ENCODE measurements around the gene ASB6. TPM values are rescaled to one million over a fixed set of nuclear protein-coding genes. Genes with fewer than 3 reads are reported as not detected.

ASB6 gene
- total RNA-seq, 6 donors from 2014 or later, result 15.4 to 51.3 (median 21.9) TPM

- H3K9me3 ChIP-seq, result no peaks in the 10 kb centered on the region
- H3K4me3 ChIP-seq, result no peak overlapping the region
- no peaks in the 10 kb centered on the region for H3K27me3 ChIP-seq
- DNase-seq, result no peak
- TF ChIP-seq EP300 (IDR thresholded peaks at IDR 0.05), result no peak
- TF ChIP-seq POLR2A (IDR thresholded peaks at IDR 0.05), result no peak
- TF ChIP-seq POLR2AphosphoS5 (IDR thresholded peaks at IDR 0.05), result no peak
- TF ChIP-seq, protein P1, sequence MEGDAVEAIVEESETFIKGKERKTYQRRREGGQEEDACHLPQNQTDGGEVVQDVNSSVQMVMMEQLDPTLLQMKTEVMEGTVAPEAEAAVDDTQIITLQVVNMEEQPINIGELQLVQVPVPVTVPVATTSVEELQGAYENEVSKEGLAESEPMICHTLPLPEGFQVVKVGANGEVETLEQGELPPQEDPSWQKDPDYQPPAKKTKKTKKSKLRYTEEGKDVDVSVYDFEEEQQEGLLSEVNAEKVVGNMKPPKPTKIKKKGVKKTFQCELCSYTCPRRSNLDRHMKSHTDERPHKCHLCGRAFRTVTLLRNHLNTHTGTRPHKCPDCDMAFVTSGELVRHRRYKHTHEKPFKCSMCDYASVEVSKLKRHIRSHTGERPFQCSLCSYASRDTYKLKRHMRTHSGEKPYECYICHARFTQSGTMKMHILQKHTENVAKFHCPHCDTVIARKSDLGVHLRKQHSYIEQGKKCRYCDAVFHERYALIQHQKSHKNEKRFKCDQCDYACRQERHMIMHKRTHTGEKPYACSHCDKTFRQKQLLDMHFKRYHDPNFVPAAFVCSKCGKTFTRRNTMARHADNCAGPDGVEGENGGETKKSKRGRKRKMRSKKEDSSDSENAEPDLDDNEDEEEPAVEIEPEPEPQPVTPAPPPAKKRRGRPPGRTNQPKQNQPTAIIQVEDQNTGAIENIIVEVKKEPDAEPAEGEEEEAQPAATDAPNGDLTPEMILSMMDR (IDR thresholded peaks at IDR 0.05), result no peak
- no peak for ATAC-seq (ENCODE audit: low FRiP score in 2 of 2)
- WGBS, 2 donors, result 79 to 89% methylated on average over 5 of the region's 5 CpGs
- no peak overlapping the region for H3K27ac ChIP-seq
- no peaks in the 10 kb centered on the region for H3K36me3 ChIP-seq
- peaks cover 12 to 22% (median 15%) of the 10 kb centered on the region in 4 donors for H3K4me1 ChIP-seq
These were observed 50.0 kb downstream of the ASB6 start for GRCh38 chr9:129591916-129592315.

DNA sequence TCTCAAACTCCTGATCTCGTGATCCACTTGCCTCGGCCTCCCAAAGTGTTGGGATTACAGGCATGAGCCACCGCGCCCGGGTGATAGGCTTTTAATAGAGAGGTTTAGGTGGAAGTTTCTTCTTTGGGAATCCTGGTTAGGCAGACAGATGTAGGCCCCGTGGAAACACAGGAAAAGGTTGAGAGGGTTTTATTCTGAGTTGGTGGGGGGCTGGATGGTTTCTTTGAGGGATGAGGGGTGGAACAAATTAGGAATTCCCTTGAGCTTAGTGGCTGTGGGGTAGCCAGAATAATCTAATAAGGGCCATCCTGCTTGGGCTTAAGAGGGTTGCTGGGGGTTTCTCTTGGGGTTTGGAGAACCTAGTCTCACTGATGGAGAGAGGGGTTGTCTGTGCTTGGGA is 51.5 kb downstream of the ASB6 start:
- H3K4me3 ChIP-seq, result no peak overlapping the region
- no peaks in the 10 kb centered on the region for H3K36me3 ChIP-seq
- DNase-seq, result no peak
- no peak for ATAC-seq (ENCODE audit: low FRiP score in 2 of 2)
- TF ChIP-seq, protein P1 (IDR thresholded peaks at IDR 0.05), result no peak
- TF ChIP-seq POLR2AphosphoS5 (IDR thresholded peaks at IDR 0.05), result no peak
- H3K9me3 ChIP-seq, result no peaks in the 10 kb centered on the region
- H3K27me3 ChIP-seq, result no peaks in the 10 kb centered on the region
- WGBS, 2 donors, result 84 to 88% methylated on average over 6 of the region's 6 CpGs
- peaks cover 0 to 10% (median 5%) of the 10 kb centered on the region in 4 donors for H3K4me1 ChIP-seq
- no peak overlapping the region for H3K27ac ChIP-seq

DNA sequence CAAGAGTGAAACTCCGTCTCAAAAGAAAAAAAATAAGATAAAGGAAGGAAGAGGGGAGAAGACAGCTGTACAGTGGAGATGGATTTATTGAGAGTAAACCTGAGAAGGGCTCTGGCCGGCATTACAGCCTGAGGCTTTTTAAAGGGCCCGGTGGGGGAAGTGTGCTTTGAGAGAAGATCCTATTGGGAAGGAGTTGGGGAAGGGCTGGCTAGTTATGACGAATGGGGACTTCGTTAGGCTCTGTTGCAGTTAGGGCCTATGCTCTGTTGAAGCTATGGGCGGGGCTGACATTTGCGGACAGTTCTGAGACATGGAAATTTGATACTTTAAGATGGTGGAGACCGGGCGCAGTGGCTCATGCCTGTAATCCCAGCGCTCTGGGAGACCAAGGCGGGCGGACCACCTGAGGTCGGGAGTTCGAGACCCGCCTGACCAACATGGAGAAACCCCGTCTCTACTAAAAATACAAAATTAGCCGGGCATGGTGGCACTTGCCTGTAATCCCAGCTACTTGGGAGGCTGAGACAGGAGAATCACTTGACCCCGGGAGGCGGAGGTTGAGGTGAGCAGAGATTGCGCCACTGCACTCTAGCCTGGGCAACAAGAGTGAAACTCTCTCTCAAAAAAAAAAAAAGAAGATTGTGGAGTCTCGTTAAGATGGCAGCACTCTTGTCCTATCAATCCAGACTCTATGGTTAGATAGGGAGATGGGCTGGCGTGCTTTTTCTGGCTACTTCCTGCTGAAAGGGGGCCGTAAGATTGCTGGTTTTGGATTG is 54.3 kb downstream of the ASB6 start:
- no peaks in the 10 kb centered on the region for H3K9me3 ChIP-seq
- TF ChIP-seq POLR2AphosphoS5 (IDR thresholded peaks at IDR 0.05) (no peak), EP300 (IDR thresholded peaks at IDR 0.05) (no peak), POLR2A (IDR thresholded peaks at IDR 0.05) (no peak)
- TF ChIP-seq, protein P1 (IDR thresholded peaks at IDR 0.05), result no peak
- peaks cover 0 to 8% (median 6%) of the 10 kb centered on the region in 4 donors for H3K4me1 ChIP-seq
- ATAC-seq (ENCODE audit: low FRiP score in 2 of 2) (no peak), DNase-seq (no peak)
- no peaks in the 10 kb centered on the region for H3K36me3 ChIP-seq
- no peaks in the 10 kb centered on the region for H3K27me3 ChIP-seq
- no peak overlapping the region for H3K27ac ChIP-seq
- WGBS, 2 donors, result 92% methylated on average over 23 of the region's 23 CpGs
- no peak overlapping the region for H3K4me3 ChIP-seq

GRCh38 chr9:129586685-129587084 is 55.3 kb downstream of the ASB6 start:
- no peak for TF ChIP-seq POLR2AphosphoS5 (IDR thresholded peaks at IDR 0.05)
- TF ChIP-seq EP300 (IDR thresholded peaks at IDR 0.05), result no peak
- no peak for TF ChIP-seq POLR2A (IDR thresholded peaks at IDR 0.05)
- TF ChIP-seq, protein P1 (IDR thresholded peaks at IDR 0.05), result no peak
- no peak for ATAC-seq (ENCODE audit: low FRiP score in 2 of 2)

GRCh38 chr9:129586245-129586644 is 55.7 kb downstream of the ASB6 start:
- WGBS, 2 donors, result 79 to 86% methylated on average over 1 of the region's 1 CpG
- Histone ChIP-seq H3K4me1 (peaks cover 0 to 8% (median 6%) of the 10 kb centered on the region in 4 donors), H3K27ac (no peak overlapping the region), H3K27me3 (no peaks in the 10 kb centered on the region), H3K36me3 (no peaks in the 10 kb centered on the region), H3K4me3 (no peak overlapping the region), H3K9me3 (no peaks in the 10 kb centered on the region)
- ATAC-seq (ENCODE audit: low FRiP score in 2 of 2), result no peak
- TF ChIP-seq EP300 (IDR thresholded peaks at IDR 0.05) (no peak), POLR2A (IDR thresholded peaks at IDR 0.05) (no peak), POLR2AphosphoS5 (IDR thresholded peaks at IDR 0.05) (no peak)
- TF ChIP-seq, protein P1 (IDR thresholded peaks at IDR 0.05), result no peak
- no peak for DNase-seq

More at GRCh38 chr9:129586685-129587084, 55.3 kb downstream of the ASB6 start:
- Histone ChIP-seq H3K36me3 (no peaks in the 10 kb centered on the region), H3K27ac (no peak overlapping the region), H3K9me3 (no peaks in the 10 kb centered on the region), H3K27me3 (no peaks in the 10 kb centered on the region), H3K4me1 (peaks cover 0 to 8% (median 6%) of the 10 kb centered on the region in 4 donors), H3K4me3 (no peak overlapping the region)
- no peak for DNase-seq
- WGBS, 2 donors, result 82 to 87% methylated on average over 7 to 8 of the region's 8 CpGs
